IMR-90 (cell line): Measurements from ENCODE around the gene CD320. TPM values are rescaled to one million over a fixed set of nuclear protein-coding genes. Genes with fewer than 3 reads are reported as not detected.

Source experiments
- ATAC-seq: fragments of 200-7000 bp; cut with Tn5 transposase; 2 replicates; pipeline ENCODE4 v1.9.1; 2020; ENCODE audit warnings: low read depth, mild to moderate bottlenecking, moderate library complexity
- BruUV-seq: library from RNA; stranded (reverse); fragments of 400-500 nt; replicated peaks from 2 replicates; lab custom pipeline; 2021; lab: Mats Ljungman, UMichigan
- CTCF ChIA-PET: fragments of 300-600 bp; formaldehyde crosslinking; extraction: SDS; loops from one replicate; lab custom pipeline; 2021; ENCODE audit warnings: antibody characterized with exemption; lab: Yijun Ruan, JAX
- POLR2A ChIA-PET: fragments of 300-600 bp; sonication (Branson Sonifier 250); formaldehyde crosslinking; loops from one replicate; lab custom pipeline; 2022; ENCODE audit warnings: antibody characterized with exemption; ENCODE audit not compliant: unreplicated experiment; lab: Charles Lee
- DNase-seq: peaks from one replicate; pipeline ENCODE4 v3.0.0; 2013
- H2AFZ ChIP-seq: replicated peaks from 2 replicates; pipeline ENCODE3; 2013; ENCODE audit warnings: low read length, mild to moderate bottlenecking; ENCODE audit not compliant: poor library complexity
- H2AK5ac ChIP-seq: 2 replicates; pipeline ENCODE4 v1.6.1; 2013; ENCODE audit warnings: low read depth, low read length, inconsistent platforms
- H2AK9ac ChIP-seq: replicated peaks from 2 replicates; pipeline ENCODE3; 2013; ENCODE audit warnings: mild to moderate bottlenecking, low read depth, low read length, moderate library complexity; ENCODE audit not compliant: poor library complexity
- H2BK120ac ChIP-seq: 2 replicates; pipeline ENCODE4 v1.6.1; 2013; ENCODE audit warnings: low read depth, low read length, inconsistent platforms
- H2BK15ac ChIP-seq: 3 replicates; pipeline ENCODE4 v1.6.1; 2013; ENCODE audit warnings: low read depth, low read length, inconsistent platforms
- H2BK20ac ChIP-seq: 2 replicates; pipeline ENCODE4 v1.6.1; 2013; ENCODE audit warnings: low read depth, mild to moderate bottlenecking, inconsistent platforms, low read length, moderate library complexity
- H2BK5ac ChIP-seq: 2 replicates; pipeline ENCODE4 v1.6.1; 2013; ENCODE audit warnings: mild to moderate bottlenecking, low read depth, low read length, inconsistent platforms; ENCODE audit not compliant: poor library complexity, severe bottlenecking
- H3K14ac ChIP-seq: replicated peaks from 2 replicates; pipeline ENCODE4 v1.6.1; 2013; ENCODE audit warnings: low read depth, low read length, inconsistent platforms
- H3K18ac ChIP-seq: 2 replicates; pipeline ENCODE4 v1.6.1; 2013; ENCODE audit warnings: low read depth, low read length, control low read depth
- H3K23ac ChIP-seq: 2 replicates; pipeline ENCODE4 v1.6.1; 2013; ENCODE audit warnings: low read depth, low read length, inconsistent platforms
- H3K27ac ChIP-seq: 2 replicates; pipeline ENCODE4 v1.5.1; 2013; ENCODE audit warnings: mild to moderate bottlenecking, control low read depth, low read length; ENCODE audit not compliant: insufficient read depth
- H3K27me3 ChIP-seq: 2 replicates; pipeline ENCODE4 v1.6.1; 2013; ENCODE audit warnings: low read length; ENCODE audit not compliant: control insufficient read depth, insufficient read depth
- H3K36me3 ChIP-seq: 2 replicates; pipeline ENCODE4 v1.6.1; 2013; ENCODE audit warnings: low read length, mixed read lengths; ENCODE audit not compliant: control insufficient read depth, insufficient read depth
- H3K4ac ChIP-seq: 2 replicates; pipeline ENCODE4 v1.6.1; 2013; ENCODE audit warnings: low read depth, low read length, inconsistent platforms
- H3K4me1 ChIP-seq: 2 replicates; pipeline ENCODE4 v1.6.1; 2013; ENCODE audit warnings: low read length, mixed read lengths; ENCODE audit not compliant: control insufficient read depth, insufficient read depth
- H3K4me2 ChIP-seq: 2 replicates; pipeline ENCODE4 v1.6.1; 2013; ENCODE audit warnings: low read depth, mild to moderate bottlenecking, control low read depth, low read length, moderate library complexity
- H3K4me3 ChIP-seq: 2 replicates; pipeline ENCODE4 v1.5.1; 2013; ENCODE audit warnings: low read depth, mild to moderate bottlenecking, control low read depth, low read length, moderate library complexity; ENCODE audit not compliant: insufficient read depth
- H3K56ac ChIP-seq: 2 replicates; pipeline ENCODE4 v1.6.1; 2013; ENCODE audit warnings: low read length, inconsistent platforms; ENCODE audit not compliant: insufficient read depth; ENCODE audit errors: extremely low read depth
- H3K79me1 ChIP-seq, 2 experiments: 2 replicates each; pipeline ENCODE4 v1.6.1; 2013; ENCODE audit warnings: low read length in 2 of 2, inconsistent platforms in 1 of 2, low read depth in 1 of 2
- H3K9ac ChIP-seq: 2 replicates; pipeline ENCODE4 v1.6.1; 2013; ENCODE audit warnings: low read depth, low read length, control low read depth
- H3K9me1 ChIP-seq: 2 replicates; pipeline ENCODE4 v1.6.1; 2013; ENCODE audit warnings: low read length, inconsistent platforms; ENCODE audit not compliant: insufficient read depth
- H3K9me3 ChIP-seq: 2 replicates; pipeline ENCODE4 v1.6.1; 2013; ENCODE audit warnings: low read length; ENCODE audit not compliant: control insufficient read depth, insufficient read depth
- H4K20me1 ChIP-seq: 2 replicates; pipeline ENCODE4 v1.6.1; 2013; ENCODE audit warnings: low read length, inconsistent platforms; ENCODE audit not compliant: insufficient read depth
- H4K5ac ChIP-seq: 2 replicates; pipeline ENCODE4 v1.6.1; 2013; ENCODE audit warnings: mild to moderate bottlenecking, low read depth, low read length, control low read depth
- H4K8ac ChIP-seq, 2 experiments: 2 replicates each; pipeline ENCODE4 v1.6.1; 2013; ENCODE audit warnings: low read depth in 2 of 2, low read length in 2 of 2, control low read depth in 1 of 2, inconsistent platforms in 1 of 2
- H4K91ac ChIP-seq: 2 replicates; pipeline ENCODE4 v1.6.1; 2013; ENCODE audit warnings: low read depth, low read length, inconsistent platforms; ENCODE audit not compliant: insufficient read depth
- CEBPB ChIP-seq: IDR thresholded peaks from 2 replicates; pipeline ENCODE4 v1.6.1; 2012; ENCODE audit warnings: low read depth, low read length, improper control_type of control experiment
- CHD1 ChIP-seq: IDR thresholded peaks from 2 replicates; pipeline ENCODE4 v1.6.1; 2012; ENCODE audit warnings: low read depth, low read length, improper control_type of control experiment
- FOS ChIP-seq: fragments of 150-350 bp; IDR thresholded peaks from 2 replicates; pipeline ENCODE4 v1.6.1; 2016; ENCODE audit warnings: low read depth, low read length
- MAFK ChIP-seq: IDR thresholded peaks from 2 replicates; pipeline ENCODE4 v1.6.1; 2012; ENCODE audit warnings: low read depth, low read length, improper control_type of control experiment
- MAZ ChIP-seq: IDR thresholded peaks from 2 replicates; pipeline ENCODE4 v1.6.1; 2012; ENCODE audit warnings: low read depth, mild to moderate bottlenecking, low read length, improper control_type of control experiment, moderate library complexity, borderline replicate concordance
- MXI1 ChIP-seq: IDR thresholded peaks from 2 replicates; pipeline ENCODE4 v1.6.1; 2012; ENCODE audit warnings: low read depth, mild to moderate bottlenecking, low read length, moderate library complexity, borderline replicate concordance
- NFE2L2 ChIP-seq: fragments of 150-350 bp; IDR thresholded peaks from 2 replicates; pipeline ENCODE4 v1.6.1; 2016; ENCODE audit warnings: low read depth, mild to moderate bottlenecking, low read length
- POLR2A ChIP-seq: IDR thresholded peaks from 2 replicates; pipeline ENCODE4 v1.6.1; 2012; ENCODE audit warnings: mild to moderate bottlenecking, low read depth, low read length
- RAD21 ChIP-seq: IDR thresholded peaks from 2 replicates; pipeline ENCODE4 v1.6.1; 2012; ENCODE audit warnings: low read length, improper control_type of control experiment
- RCOR1 ChIP-seq: IDR thresholded peaks from 2 replicates; pipeline ENCODE4 v1.6.1; 2012; ENCODE audit warnings: mild to moderate bottlenecking, low read length, improper control_type of control experiment; ENCODE audit not compliant: insufficient replicate concordance
- RFX5 ChIP-seq: IDR thresholded peaks from 2 replicates; pipeline ENCODE4 v1.8.0; 2012; ENCODE audit warnings: low read depth, mild to moderate bottlenecking, low read length, moderate library complexity
- SMC3 ChIP-seq: fragments of 150-350 bp; IDR thresholded peaks from 2 replicates; pipeline ENCODE4 v1.6.1; 2016; ENCODE audit warnings: low read depth, mild to moderate bottlenecking, antibody characterized with exemption, low read length, moderate library complexity
- WGBS, 2 experiments: methylation state at CpG; one replicate each; pipeline versions ENCODE4 v1.1.5 to v1.1.7; 2013; ENCODE audit warnings: missing lambda C conversion rate in 2 of 2; ENCODE audit not compliant: insufficient read length in 1 of 2; ENCODE audit errors: extremely low coverage in 2 of 2; 5-methylcytosine and 5-hydroxymethylcytosine counted together
- dilution Hi-C: fragments of 300-500 bp; cut with HindIII; formaldehyde crosslinking; loops from one replicate; pipeline ENCODE4 v1.14.3; 2018; ENCODE audit warnings: low sequenced_read_pairs; ENCODE audit not compliant: unreplicated experiment
- in situ Hi-C: fragments of 300-500 bp; cut with MboI; formaldehyde crosslinking; loops from 3 replicates; pipeline ENCODE4 v1.14.3; 2019; ENCODE audit warnings: low sequenced_read_pairs, inconsistent platforms, mixed read lengths
- intact Hi-C: fragments of 100-400 bp; cut with micrococcal nuclease; formaldehyde crosslinking; loops from 2 replicates; pipeline ENCODE4 v1.10.0; 2022
- polyA plus RNA-seq, 3 experiments: library from polyadenylated mRNA; depleted of rRNA; stranded (reverse); fragments of >200 nt; gene quantifications; 2 replicates each; pipeline ENCODE4 v1.2.3, GENCODE V29; 2012; ENCODE audit warnings: low replicate concordance in 1 of 3
- total RNA-seq: library from RNA; depleted of rRNA; stranded (reverse); fragments of >200 nt; gene quantifications from 2 replicates; pipeline ENCODE4 v1.2.3, GENCODE V29; 2012
- TF ChIP-seq, protein P1 (sequence below): fragments of 150-350 bp; IDR thresholded peaks from 2 replicates; pipeline ENCODE4 v1.6.1; 2017; ENCODE audit warnings: mild to moderate bottlenecking, antibody characterized with exemption, low read length, low read depth
- TF ChIP-seq, protein P2 (sequence below): conservative IDR thresholded peaks from 2 replicates; pipeline ENCODE4 v1.5.1; 2012; ENCODE audit warnings: mild to moderate bottlenecking, low read depth, low read length, improper control_type of control experiment
- TF ChIP-seq, protein P3 (sequence below): fragments of 150-350 bp; IDR thresholded peaks from 2 replicates; pipeline ENCODE4 v1.6.1; 2016; ENCODE audit warnings: low read depth, mild to moderate bottlenecking, low read length, moderate library complexity, borderline replicate concordance

Gene CD320
- total and polyA plus RNA-seq, 2 of the 4 experiments (the other 2 are of a cell fraction) = 13.3 to 78.5 TPM

DNA sequence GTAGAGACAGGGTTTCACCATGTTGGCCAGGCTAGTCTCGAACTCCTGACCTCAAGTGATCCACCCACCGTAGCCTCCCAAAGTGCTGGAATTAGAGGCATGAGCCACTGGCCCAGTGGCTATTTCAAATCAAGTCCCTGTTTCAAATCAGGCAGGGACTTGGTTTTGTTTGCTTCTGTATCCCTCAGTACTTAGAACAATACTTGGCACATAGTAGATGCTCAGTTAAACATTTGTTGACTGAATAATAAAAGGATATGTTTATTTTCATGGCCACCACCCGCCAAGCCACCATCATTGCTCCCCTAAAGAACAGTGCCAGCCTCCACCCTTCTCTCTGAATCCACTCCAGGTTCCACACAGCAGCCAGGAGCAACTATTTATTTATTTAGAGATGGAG is 17.3 kb upstream of the CD320 start:
- Histone ChIP-seq H2AK5ac (no peak overlapping the region), H3K18ac (no peak overlapping the region), H3K27ac (no peak overlapping the region), H3K9me3 (peaks cover 6% of the 10 kb centered on the region), H2AFZ (no peak overlapping the region), H3K36me3 (peaks cover 13% of the 10 kb centered on the region), H4K8ac (no peak overlapping the region), H3K4me2 (no peak overlapping the region), H3K4me1 (peaks cover 7% of the 10 kb centered on the region), H3K4me3 (no peak overlapping the region), H4K5ac (no peak overlapping the region), H3K4ac (no peak overlapping the region), H2BK20ac (no peak overlapping the region), H2BK15ac (no peak overlapping the region), H2BK5ac (no peak overlapping the region), H3K14ac (no peak overlapping the region), H3K56ac (no peak overlapping the region), H2BK120ac (no peak overlapping the region), H3K79me1 (peaks cover 20 to 43% of the 10 kb centered on the region in 2 experiments), H3K9ac (no peak overlapping the region), H2AK9ac (no peak overlapping the region), H3K27me3 (peaks cover 2% of the 10 kb centered on the region; the same call in 1 of the 2 replicates), H4K91ac (no peak overlapping the region), H3K23ac (no peak overlapping the region), H3K9me1 (peaks cover 8% of the 10 kb centered on the region; the same call in 1 of the 2 replicates), H4K20me1 (peaks cover 31% of the 10 kb centered on the region)
- dilution Hi-C loops (no loop called here), in situ Hi-C loops (no loop called here), intact Hi-C loops (no loop called here)
- ATAC-seq = no peak
- ChIA-PET POLR2A (no interaction called here), CTCF (no interaction called here)
- no peak for DNase-seq
- no peak for TF ChIP-seq FOS
- TF ChIP-seq, protein P1, sequence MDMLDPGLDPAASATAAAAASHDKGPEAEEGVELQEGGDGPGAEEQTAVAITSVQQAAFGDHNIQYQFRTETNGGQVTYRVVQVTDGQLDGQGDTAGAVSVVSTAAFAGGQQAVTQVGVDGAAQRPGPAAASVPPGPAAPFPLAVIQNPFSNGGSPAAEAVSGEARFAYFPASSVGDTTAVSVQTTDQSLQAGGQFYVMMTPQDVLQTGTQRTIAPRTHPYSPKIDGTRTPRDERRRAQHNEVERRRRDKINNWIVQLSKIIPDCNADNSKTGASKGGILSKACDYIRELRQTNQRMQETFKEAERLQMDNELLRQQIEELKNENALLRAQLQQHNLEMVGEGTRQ = no peak
- no peak for TF ChIP-seq MAFK
- TF ChIP-seq CHD1 = no peak
- TF ChIP-seq RCOR1 = no peak
- no peak for TF ChIP-seq SMC3
- no peak for TF ChIP-seq POLR2A
- no peak for TF ChIP-seq MXI1
- TF ChIP-seq RFX5 = no peak
- TF ChIP-seq, protein P2, sequence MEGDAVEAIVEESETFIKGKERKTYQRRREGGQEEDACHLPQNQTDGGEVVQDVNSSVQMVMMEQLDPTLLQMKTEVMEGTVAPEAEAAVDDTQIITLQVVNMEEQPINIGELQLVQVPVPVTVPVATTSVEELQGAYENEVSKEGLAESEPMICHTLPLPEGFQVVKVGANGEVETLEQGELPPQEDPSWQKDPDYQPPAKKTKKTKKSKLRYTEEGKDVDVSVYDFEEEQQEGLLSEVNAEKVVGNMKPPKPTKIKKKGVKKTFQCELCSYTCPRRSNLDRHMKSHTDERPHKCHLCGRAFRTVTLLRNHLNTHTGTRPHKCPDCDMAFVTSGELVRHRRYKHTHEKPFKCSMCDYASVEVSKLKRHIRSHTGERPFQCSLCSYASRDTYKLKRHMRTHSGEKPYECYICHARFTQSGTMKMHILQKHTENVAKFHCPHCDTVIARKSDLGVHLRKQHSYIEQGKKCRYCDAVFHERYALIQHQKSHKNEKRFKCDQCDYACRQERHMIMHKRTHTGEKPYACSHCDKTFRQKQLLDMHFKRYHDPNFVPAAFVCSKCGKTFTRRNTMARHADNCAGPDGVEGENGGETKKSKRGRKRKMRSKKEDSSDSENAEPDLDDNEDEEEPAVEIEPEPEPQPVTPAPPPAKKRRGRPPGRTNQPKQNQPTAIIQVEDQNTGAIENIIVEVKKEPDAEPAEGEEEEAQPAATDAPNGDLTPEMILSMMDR = no peak
- TF ChIP-seq MAZ = no peak
- no peak for TF ChIP-seq RAD21
- no peak for TF ChIP-seq CEBPB
- no peak for TF ChIP-seq NFE2L2
- TF ChIP-seq, protein P3, sequence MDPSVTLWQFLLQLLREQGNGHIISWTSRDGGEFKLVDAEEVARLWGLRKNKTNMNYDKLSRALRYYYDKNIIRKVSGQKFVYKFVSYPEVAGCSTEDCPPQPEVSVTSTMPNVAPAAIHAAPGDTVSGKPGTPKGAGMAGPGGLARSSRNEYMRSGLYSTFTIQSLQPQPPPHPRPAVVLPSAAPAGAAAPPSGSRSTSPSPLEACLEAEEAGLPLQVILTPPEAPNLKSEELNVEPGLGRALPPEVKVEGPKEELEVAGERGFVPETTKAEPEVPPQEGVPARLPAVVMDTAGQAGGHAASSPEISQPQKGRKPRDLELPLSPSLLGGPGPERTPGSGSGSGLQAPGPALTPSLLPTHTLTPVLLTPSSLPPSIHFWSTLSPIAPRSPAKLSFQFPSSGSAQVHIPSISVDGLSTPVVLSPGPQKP = no peak
- no TSS peak for BruUV-seq
- WGBS, 2 experiments = no CpG with 5 or more reads among the region's 3 CpGs
